GM20000 (cell line): ENCODE results near the gene NIT2.

Experiments
- DNase-seq: peaks from one replicate; pipeline ENCODE4 v3.0.0; 2012; ENCODE audit warnings: low spot score
- CTCF ChIP-seq: IDR thresholded peaks from 2 replicates; pipeline ENCODE4 v1.5.1; 2012; ENCODE audit warnings: mild to moderate bottlenecking, control low read depth; ENCODE audit errors: extremely low read depth, missing control alignments

The NIT2 gene

DNA sequence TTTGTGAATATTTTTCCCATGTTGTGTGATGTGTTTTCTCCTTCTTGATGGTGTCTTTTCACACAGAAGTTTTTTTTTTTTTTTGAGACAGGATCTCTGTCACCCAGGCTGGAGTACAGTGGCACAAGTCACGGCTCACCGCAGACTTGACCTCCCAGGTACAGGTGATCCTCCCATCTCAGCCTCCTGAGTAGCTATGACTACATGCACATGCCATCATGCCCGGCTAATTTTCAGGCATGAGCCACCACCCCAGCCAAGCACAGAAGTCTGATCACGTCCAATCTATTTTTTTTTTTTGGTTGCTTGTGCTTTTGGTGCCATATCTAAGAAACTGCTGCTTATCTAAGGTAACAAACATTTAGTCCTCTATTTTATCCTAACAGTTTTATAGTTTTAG, 41.7 kb downstream of the NIT2 start:
- no peak for DNase-seq
- no peak for TF ChIP-seq CTCF

GRCh38 chr3:100384733-100385525, 50.4 kb downstream of the NIT2 start:
- no peak for TF ChIP-seq CTCF
- DNase-seq: no peak

GRCh38 chr3:100386437-100387074, 52.0 kb downstream of the NIT2 start:
- TF ChIP-seq CTCF: no peak
- no peak for DNase-seq

DNA sequence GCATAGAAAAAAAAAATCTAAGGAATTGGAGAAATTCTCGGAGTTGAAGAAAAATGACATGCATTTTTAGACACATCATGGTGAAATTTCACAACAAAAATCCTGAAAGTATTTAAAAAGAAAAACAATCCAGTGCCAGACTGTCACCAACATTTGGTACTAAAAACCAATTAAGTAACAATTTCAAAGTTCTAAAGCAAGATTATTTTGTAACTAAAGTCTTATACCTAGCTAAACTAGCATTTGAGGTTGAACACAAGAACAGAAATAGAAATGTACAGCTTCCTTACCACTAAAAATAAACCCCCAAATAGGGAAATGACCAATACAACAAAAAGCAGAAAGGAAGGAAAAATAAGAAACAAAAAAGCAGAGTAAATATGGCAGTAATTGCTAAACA, 54.5 kb downstream of the NIT2 start:
- no peak for TF ChIP-seq CTCF
- DNase-seq: no peak

- TF ChIP-seq CTCF: no peak
- DNase-seq: peak; percentile 14
Observed at GRCh38 chr3:100395679-100396431, 61.3 kb downstream of the NIT2 start.

GRCh38 chr3:100396967-100397366, 62.4 kb downstream of the NIT2 start:
- no peak for DNase-seq
- no peak for TF ChIP-seq CTCF
